H9 (cell line): ENCODE measurements around the gene EHD1. TPM values are rescaled to one million over a fixed set of nuclear protein-coding genes. Genes with fewer than 3 reads are reported as not detected.

Experiments used
- DNase-seq: peaks from one replicate; pipeline ENCODE4 v3.0.0-alpha.2; 2017
- H2AFZ ChIP-seq: one replicate; pipeline ENCODE4 v1.6.1; 2013; ENCODE audit warnings: mild to moderate bottlenecking, low read length, control low read depth, moderate library complexity
- H2AK5ac ChIP-seq: 2 replicates; pipeline ENCODE4 v1.6.1; 2013; ENCODE audit warnings: low read length, control low read depth, mixed read lengths; ENCODE audit not compliant: insufficient read length
- H2BK120ac ChIP-seq: one replicate; pipeline ENCODE4 v1.6.1; 2013; ENCODE audit warnings: low read depth, mild to moderate bottlenecking, low read length, control low read depth, inconsistent platforms; ENCODE audit not compliant: poor library complexity, severe bottlenecking
- H2BK12ac ChIP-seq: 2 replicates; pipeline ENCODE4 v1.6.1; 2013; ENCODE audit warnings: low read length, control low read depth, mixed read lengths, low read depth; ENCODE audit not compliant: insufficient read length
- H2BK15ac ChIP-seq: 2 replicates; pipeline ENCODE4 v1.6.1; 2013; ENCODE audit warnings: low read depth, low read length, control low read depth
- H2BK20ac ChIP-seq: one replicate; pipeline ENCODE4 v1.6.1; 2013; ENCODE audit warnings: low read depth, mild to moderate bottlenecking, low read length, control low read depth, inconsistent platforms; ENCODE audit not compliant: poor library complexity, severe bottlenecking
- H2BK5ac ChIP-seq: 2 replicates; pipeline ENCODE4 v1.6.1; 2013; ENCODE audit warnings: low read length, control low read depth, mixed read lengths; ENCODE audit not compliant: insufficient read length
- H3K14ac ChIP-seq: 2 replicates; pipeline ENCODE4 v1.6.1; 2013; ENCODE audit warnings: low read length, control low read depth; ENCODE audit not compliant: insufficient read depth
- H3K18ac ChIP-seq: 2 replicates; pipeline ENCODE4 v1.6.1; 2013; ENCODE audit warnings: low read depth, mild to moderate bottlenecking, mixed read lengths, low read length, control low read depth; ENCODE audit not compliant: insufficient read length
- H3K23ac ChIP-seq: 2 replicates; pipeline ENCODE4 v1.6.1; 2013; ENCODE audit warnings: low read length, control low read depth, mixed read lengths, low read depth; ENCODE audit not compliant: insufficient read length
- H3K23me2 ChIP-seq: 2 replicates; pipeline ENCODE4 v1.6.1; 2013; ENCODE audit warnings: low read depth, mild to moderate bottlenecking, mixed read lengths, low read length, control low read depth; ENCODE audit not compliant: insufficient read length, poor library complexity, severe bottlenecking
- H3K27ac ChIP-seq: 2 replicates; pipeline ENCODE4 v1.5.1; 2013; ENCODE audit warnings: low read length, control low read depth, mixed read lengths, low read depth; ENCODE audit not compliant: insufficient read length
- H3K27me3 ChIP-seq: 2 replicates; pipeline ENCODE4 v1.6.1; 2013; ENCODE audit warnings: low read length, control low read depth, inconsistent platforms; ENCODE audit not compliant: insufficient read depth
- H3K4ac ChIP-seq: 2 replicates; pipeline ENCODE4 v1.6.1; 2013; ENCODE audit warnings: low read depth, mild to moderate bottlenecking, control low read depth, inconsistent platforms, low read length, moderate library complexity
- H3K4me1 ChIP-seq: 2 replicates; pipeline ENCODE4 v1.6.1; 2013; ENCODE audit warnings: low read length, control low read depth, inconsistent platforms; ENCODE audit not compliant: insufficient read depth
- H3K4me2 ChIP-seq: 2 replicates; pipeline ENCODE4 v1.6.1; 2013; ENCODE audit warnings: low read length, control low read depth, mixed read lengths; ENCODE audit not compliant: insufficient read length, insufficient read depth
- H3K56ac ChIP-seq: 2 replicates; pipeline ENCODE4 v1.6.1; 2013; ENCODE audit warnings: low read depth, mild to moderate bottlenecking, mixed read lengths, low read length, control low read depth; ENCODE audit not compliant: insufficient read length
- H3K79me1 ChIP-seq: 2 replicates; pipeline ENCODE4 v1.6.1; 2013; ENCODE audit warnings: low read depth, mild to moderate bottlenecking, moderate library complexity, low read length, control low read depth, inconsistent platforms; ENCODE audit not compliant: insufficient read depth, poor library complexity, severe bottlenecking
- H3K79me2 ChIP-seq: 2 replicates; pipeline ENCODE4 v1.6.1; 2013; ENCODE audit warnings: low read length, control low read depth, inconsistent platforms; ENCODE audit not compliant: insufficient read depth
- H3K9ac ChIP-seq: 2 replicates; pipeline ENCODE4 v1.6.1; 2013; ENCODE audit warnings: low read length, control low read depth, mixed read lengths; ENCODE audit not compliant: insufficient read length; ENCODE audit errors: extremely low read depth
- H3K9me3 ChIP-seq: one replicate; pipeline ENCODE4 v1.6.1; 2013; ENCODE audit warnings: low read depth, low read length, inconsistent platforms; ENCODE audit not compliant: control insufficient read depth
- H3T11ph ChIP-seq: one replicate; pipeline ENCODE4 v1.6.1; 2013; ENCODE audit warnings: mild to moderate bottlenecking, low read length, control low read depth, inconsistent platforms
- H4K20me1 ChIP-seq: one replicate; pipeline ENCODE4 v1.6.1; 2013; ENCODE audit not compliant: control insufficient read depth, insufficient read length, insufficient read depth
- H4K5ac ChIP-seq: 2 replicates; pipeline ENCODE4 v1.6.1; 2013; ENCODE audit warnings: low read depth, mild to moderate bottlenecking, mixed read lengths, low read length, control low read depth; ENCODE audit not compliant: insufficient read length
- H4K8ac ChIP-seq: replicated peaks from 2 replicates; pipeline ENCODE4 v1.6.1; 2013; ENCODE audit warnings: low read length, control low read depth, mixed read lengths, low read depth; ENCODE audit not compliant: insufficient read length
- H4K91ac ChIP-seq: 2 replicates; pipeline ENCODE4 v1.6.1; 2013; ENCODE audit warnings: low read depth, mild to moderate bottlenecking, moderate library complexity, mixed read lengths, low read length, control low read depth; ENCODE audit not compliant: insufficient read length
- H3K27ac Mint-ChIP-seq, 3 experiments: 2 replicates in 2 of 3; 3 replicates in 1 of 3; pipeline ENCODE4 v1.8.0; 2020 to 2021; ENCODE audit warnings: mixed read lengths in 3 of 3, mild to moderate bottlenecking in 1 of 3, moderate library complexity in 1 of 3
- H3K27me3 Mint-ChIP-seq: 2 replicates; pipeline ENCODE4 v1.8.0; 2021; ENCODE audit warnings: low read depth, mild to moderate bottlenecking, moderate library complexity, mixed read lengths
- H3K36me3 Mint-ChIP-seq, 3 experiments: 2 replicates in 2 of 3; 3 replicates in 1 of 3; pipeline ENCODE4 v1.8.0; 2020 to 2021; ENCODE audit warnings: low read depth in 3 of 3, mixed read lengths in 3 of 3; ENCODE audit not compliant: insufficient read depth in 1 of 3
- H3K4me1 Mint-ChIP-seq, 2 experiments: 2 replicates each; pipeline ENCODE4 v1.8.0; 2020; ENCODE audit warnings: mixed read lengths in 2 of 2
- H3K4me3 Mint-ChIP-seq, 2 experiments: 2 replicates in 1 of 2; 3 replicates in 1 of 2; pipeline ENCODE4 v1.8.0; 2020 to 2021; ENCODE audit warnings: mild to moderate bottlenecking in 2 of 2, mixed read lengths in 2 of 2, moderate library complexity in 1 of 2
- H3K9me3 Mint-ChIP-seq, 2 experiments: 2 replicates in 1 of 2; 3 replicates in 1 of 2; pipeline ENCODE4 v1.8.0; 2020; ENCODE audit warnings: mild to moderate bottlenecking in 2 of 2, mixed read lengths in 2 of 2, moderate library complexity in 1 of 2
- CTCF ChIP-seq: fragments of 200-600 bp; sonication (generic); conservative IDR thresholded peaks from 3 replicates; pipeline ENCODE4 v1.8.0; 2021; ENCODE audit warnings: antibody characterized with exemption, mild to moderate bottlenecking
- WGBS: extraction: QIAGEN DNeasy Blood & Tissue Kit; methylation state at CpG from one replicate; pipeline ENCODE4 v1.1.7; 2013; ENCODE audit warnings: missing lambda C conversion rate, low lambda C conversion rate, mixed read lengths; ENCODE audit not compliant: insufficient read length; ENCODE audit errors: extremely low coverage; 5-methylcytosine and 5-hydroxymethylcytosine counted together
- total RNA-seq: library from RNA; stranded (reverse); gene quantifications from 2 replicates; pipeline ENCODE4 v1.2.1, GENCODE V29; 2021

The EHD1 gene
- total RNA-seq, 1 experiment from 2014 or later = 31.0 TPM

GRCh38 chr11:64888406-64888728, 9.9 kb upstream of the EHD1 start:
- peak overlapping the region; percentile 47 for H3K18ac ChIP-seq
- H3K36me3 Mint-ChIP-seq = no peaks in the 10 kb centered on the region
- H3K56ac ChIP-seq = no peak overlapping the region
- H2AK5ac ChIP-seq = no peak overlapping the region
- peak overlapping the region; percentile 51 for H3K4me2 ChIP-seq
- no peak overlapping the region for H4K91ac ChIP-seq
- peak overlapping the region in 1 of 3 experiments; percentile 44; a peak in 1 of 7 replicates for H3K27ac Mint-ChIP-seq
- no peak overlapping the region for H3T11ph ChIP-seq
- H3K9ac ChIP-seq = no peak overlapping the region
- no peak overlapping the region for H2AFZ ChIP-seq
- H3K9me3 ChIP-seq = no peaks in the 10 kb centered on the region
- H3K79me2 ChIP-seq = no peaks in the 10 kb centered on the region
- no peak for DNase-seq
- H3K14ac ChIP-seq = peak overlapping the region; percentile 44; the same call in 1 of the 2 replicates
- WGBS = no CpG with 5 or more reads among the region's 8 CpGs
- H4K8ac ChIP-seq = no peak overlapping the region
- H3K4me1 ChIP-seq = no peaks in the 10 kb centered on the region; the same call in 1 of the 2 replicates
- peak overlapping the region; percentile 51 to 73; a peak in 3 of 5 replicates for H3K4me3 Mint-ChIP-seq
- H2BK20ac ChIP-seq = no peak overlapping the region
- no peaks in the 10 kb centered on the region for H3K27me3 ChIP-seq
- H3K23me2 ChIP-seq = peaks cover 4% of the 10 kb centered on the region
- H2BK15ac ChIP-seq = no peak overlapping the region
- TF ChIP-seq CTCF = no peak
- no peak overlapping the region for H2BK12ac ChIP-seq
- no peak overlapping the region for H3K4ac ChIP-seq
- no peaks in the 10 kb centered on the region for H3K79me1 ChIP-seq
- no peak overlapping the region for H4K5ac ChIP-seq
- no peak overlapping the region for H3K27ac ChIP-seq
- H3K9me3 Mint-ChIP-seq = no peaks in the 10 kb centered on the region; a peak in 1 of 5 replicates
- 0 out of 2 replicates have a peak, but pooled peaks cover 4% of the 10 kb centered on the region for H3K27me3 Mint-ChIP-seq
- H3K23ac ChIP-seq = no peak overlapping the region
- H3K4me1 Mint-ChIP-seq = peaks cover 12 to 23% of the 10 kb centered on the region in 2 experiments
- H2BK120ac ChIP-seq = no peak overlapping the region
- H2BK5ac ChIP-seq = no peak overlapping the region
- H4K20me1 ChIP-seq = no peaks in the 10 kb centered on the region
